ENCODE measurements around the gene GPR143. TPM values are rescaled to one million over a fixed set of nuclear protein-coding genes. Genes with fewer than 3 reads are reported as not detected.

Gene GPR143
- total RNA-seq, 1 experiment from 2014 or later: 1.8 TPM

GRCh38 chrX:9676306-9676705 lies 89.3 kb downstream of the GPR143 start:
- Histone ChIP-seq H3K4me2 (ENCODE audit: low read length) (no peak overlapping the region), H3K9ac (ENCODE audit: low read length) (no peak overlapping the region), H3K27ac (ENCODE audit: low read depth, low read length) (no peak overlapping the region), H4K20me1 (ENCODE audit: insufficient read depth) (no peaks in the 10 kb centered on the region), H3K36me3 (ENCODE audit: control insufficient read depth in 1 of 2, insufficient read depth in 2 of 2, low read length in 2 of 2) (no peaks in the 10 kb centered on the region), H3K9me3 (ENCODE audit: control insufficient read depth in 1 of 2, insufficient read depth in 1 of 2, low read depth in 1 of 2, low read length in 2 of 2) (no peaks in the 10 kb centered on the region), H3K9me2 (ENCODE audit: insufficient read depth) (no peaks in the 10 kb centered on the region), H2AFZ (ENCODE audit: low read depth, low read length, poor library complexity, severe bottlenecking) (no peak overlapping the region), H3K79me2 (ENCODE audit: insufficient read depth, low read length) (no peaks in the 10 kb centered on the region), H3K4me1 (ENCODE audit: control insufficient read depth in 1 of 2, insufficient read depth in 2 of 2, low read length in 2 of 2) (no peaks in the 10 kb centered on the region), H3K4me3 (replicated peaks in 1 of 2; ENCODE audit: low read depth in 1 of 2, low read length in 2 of 2) (no peak overlapping the region), H3K27me3 (ENCODE audit: insufficient read depth, low read length) (no peaks in the 10 kb centered on the region)
- BruUV-seq (replicated peaks): no TSS peak
- ATAC-seq (no peak), DNase-seq (ENCODE audit: low read depth, low spot score) (no peak)
- ChIA-PET POLR2A (no interaction called here), CTCF (no interaction called here), RAD21 (ENCODE audit: low non-redundant PET in 1 of 2, low total read pairs in 2 of 2, uncharacterized antibody in 2 of 2, unreplicated experiment in 2 of 2) (no interaction called here)
- TF ChIP-seq POLR2AphosphoS5 (IDR thresholded peaks at IDR 0.05; ENCODE audit: low read depth, low read length): no peak
- no peak for TF ChIP-seq ELF1 (IDR thresholded peaks at IDR 0.05; ENCODE audit: borderline replicate concordance, low read depth)
- TF ChIP-seq ZBTB33 (IDR thresholded peaks at IDR 0.05; ENCODE audit: extremely low read depth, insufficient replicate concordance, low read length): no peak
- TF ChIP-seq ZFX (IDR thresholded peaks at IDR 0.05): no peak
- no peak for TF ChIP-seq MAX (IDR thresholded peaks at IDR 0.05)
- TF ChIP-seq TCF7L2 (IDR thresholded peaks at IDR 0.05; ENCODE audit: borderline replicate concordance, extremely low read depth, insufficient read depth, insufficient read length): no peak
- intact Hi-C loops (cut with micrococcal nuclease): no loop called here

Other genes with a start within 250 kb of the GPR143 start
- gene SHROOM2, start 20.6 kb upstream of the GPR143 start, total RNA-seq (2021; ENCODE audit: unreplicated experiment): 5.3 TPM
- not detected for gene CLDN34, start 201.5 kb upstream of the GPR143 start, total RNA-seq (2021; ENCODE audit: unreplicated experiment)